Measurements from ENCODE around the gene SRGAP3.

The SRGAP3 gene

DNA sequence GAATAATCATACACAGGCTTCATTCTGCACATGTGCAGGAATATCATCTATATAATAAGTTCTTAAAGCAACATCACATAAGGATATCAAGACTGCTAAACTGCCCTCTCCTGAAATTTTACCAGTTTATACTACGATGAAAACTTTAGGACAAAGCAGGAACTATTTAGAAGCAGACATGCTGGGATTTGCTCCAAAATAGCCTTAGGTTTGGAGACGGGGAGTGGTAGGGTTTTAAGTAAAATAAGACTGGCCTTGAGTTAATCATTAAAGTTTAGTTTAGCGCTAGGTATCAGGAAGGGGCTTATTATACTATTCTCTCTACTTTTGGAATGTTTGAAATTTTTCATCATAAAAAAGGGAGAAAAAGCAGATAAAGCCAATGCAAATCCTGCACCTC, 115.8 kb downstream of the SRGAP3 start:
- Histone ChIP-seq H3K9me3 (ENCODE audit: insufficient read depth, low read length) (no peaks in the 10 kb centered on the region), H3K9ac (ENCODE audit: low read length) (no peak overlapping the region), H3K4me3 (ENCODE audit: low read length) (no peak overlapping the region), H4K20me1 (ENCODE audit: insufficient read depth, low read length) (no peaks in the 10 kb centered on the region), H2AFZ (ENCODE audit: low read depth, low read length) (no peak overlapping the region), H3K36me3 (replicated peaks; ENCODE audit: low read depth, low read length) (no peaks in the 10 kb centered on the region), H3K27ac (ENCODE audit: low read length) (no peak overlapping the region), H3K4me2 (ENCODE audit: low read length) (no peak overlapping the region), H3K79me2 (ENCODE audit: low read length) (no peaks in the 10 kb centered on the region), H3K27me3 (ENCODE audit: low read depth, low read length) (peaks cover 7% of the 10 kb centered on the region), H3K4me1 (ENCODE audit: low read length) (no peaks in the 10 kb centered on the region)
- no peak for TF ChIP-seq EZH2phosphoT487 (IDR thresholded peaks at IDR 0.05; ENCODE audit: low read depth)
- TF ChIP-seq, protein P1, sequence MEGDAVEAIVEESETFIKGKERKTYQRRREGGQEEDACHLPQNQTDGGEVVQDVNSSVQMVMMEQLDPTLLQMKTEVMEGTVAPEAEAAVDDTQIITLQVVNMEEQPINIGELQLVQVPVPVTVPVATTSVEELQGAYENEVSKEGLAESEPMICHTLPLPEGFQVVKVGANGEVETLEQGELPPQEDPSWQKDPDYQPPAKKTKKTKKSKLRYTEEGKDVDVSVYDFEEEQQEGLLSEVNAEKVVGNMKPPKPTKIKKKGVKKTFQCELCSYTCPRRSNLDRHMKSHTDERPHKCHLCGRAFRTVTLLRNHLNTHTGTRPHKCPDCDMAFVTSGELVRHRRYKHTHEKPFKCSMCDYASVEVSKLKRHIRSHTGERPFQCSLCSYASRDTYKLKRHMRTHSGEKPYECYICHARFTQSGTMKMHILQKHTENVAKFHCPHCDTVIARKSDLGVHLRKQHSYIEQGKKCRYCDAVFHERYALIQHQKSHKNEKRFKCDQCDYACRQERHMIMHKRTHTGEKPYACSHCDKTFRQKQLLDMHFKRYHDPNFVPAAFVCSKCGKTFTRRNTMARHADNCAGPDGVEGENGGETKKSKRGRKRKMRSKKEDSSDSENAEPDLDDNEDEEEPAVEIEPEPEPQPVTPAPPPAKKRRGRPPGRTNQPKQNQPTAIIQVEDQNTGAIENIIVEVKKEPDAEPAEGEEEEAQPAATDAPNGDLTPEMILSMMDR (IDR thresholded peaks at IDR 0.05; ENCODE audit: low read depth, low read length) = no peak

DNA sequence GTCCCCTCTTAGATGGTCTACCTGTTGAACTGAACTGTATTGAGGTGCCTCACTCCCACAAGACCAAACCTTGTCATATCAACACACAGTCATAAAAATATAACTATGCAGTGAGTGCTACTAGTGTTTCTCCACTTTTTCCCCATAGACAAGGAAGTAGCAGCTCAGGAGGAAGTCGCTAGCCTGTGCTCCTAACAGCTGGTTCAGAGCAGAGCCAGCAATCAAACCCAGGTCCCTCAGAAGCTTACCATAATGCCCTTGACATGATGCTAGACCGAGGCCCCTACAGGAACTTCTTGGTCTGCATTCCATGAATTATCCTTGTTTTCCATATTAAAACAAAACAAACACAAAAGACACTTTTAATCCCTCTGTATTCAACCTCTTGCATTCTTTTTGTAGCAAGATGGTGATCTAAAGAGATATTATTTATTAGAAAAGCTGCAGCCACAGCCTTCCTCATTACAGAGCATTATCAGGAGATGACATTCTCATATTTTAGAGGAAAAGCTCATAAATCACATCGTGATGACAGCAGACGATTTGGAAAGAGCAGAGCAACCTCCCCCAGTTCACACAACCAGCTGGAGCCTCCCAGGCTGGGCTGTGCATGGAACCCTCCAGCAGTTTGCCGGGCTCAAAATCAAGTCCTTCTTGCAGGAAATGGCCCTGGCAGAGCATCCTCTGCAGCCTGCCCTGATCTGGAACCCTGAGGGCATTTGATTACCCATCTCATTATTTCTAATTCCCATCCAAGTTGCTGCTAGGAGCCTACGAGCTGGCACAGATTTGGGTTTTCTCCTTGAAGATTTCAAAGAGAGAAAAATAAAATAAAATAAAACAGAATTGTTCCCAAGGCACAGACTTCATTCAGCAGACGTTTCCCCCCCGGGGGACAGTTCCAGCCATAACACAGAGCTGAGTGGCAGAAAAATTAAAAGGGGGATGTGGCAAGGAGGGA, 118.8 kb downstream of the SRGAP3 start:
- no peaks in the 10 kb centered on the region for H4K20me1 ChIP-seq (ENCODE audit: insufficient read depth, low read length)
- H3K36me3 ChIP-seq (replicated peaks; ENCODE audit: low read depth, low read length) = no peaks in the 10 kb centered on the region
- H2AFZ ChIP-seq (ENCODE audit: low read depth, low read length) = no peak overlapping the region
- no peak overlapping the region for H3K4me2 ChIP-seq (ENCODE audit: low read length)
- H3K9me3 ChIP-seq (ENCODE audit: insufficient read depth, low read length) = no peaks in the 10 kb centered on the region
- TF ChIP-seq EZH2phosphoT487 (IDR thresholded peaks at IDR 0.05; ENCODE audit: low read depth) = no peak
- TF ChIP-seq, protein P1 (IDR thresholded peaks at IDR 0.05; ENCODE audit: low read depth, low read length) = no peak
- no peaks in the 10 kb centered on the region for H3K4me1 ChIP-seq (ENCODE audit: low read length)
- H3K79me2 ChIP-seq (ENCODE audit: low read length) = no peaks in the 10 kb centered on the region
- peaks cover 7% of the 10 kb centered on the region for H3K27me3 ChIP-seq (ENCODE audit: low read depth, low read length)
- no peak overlapping the region for H3K27ac ChIP-seq (ENCODE audit: low read length)
- no peak overlapping the region for H3K4me3 ChIP-seq (ENCODE audit: low read length)
- no peak overlapping the region for H3K9ac ChIP-seq (ENCODE audit: low read length)

DNA sequence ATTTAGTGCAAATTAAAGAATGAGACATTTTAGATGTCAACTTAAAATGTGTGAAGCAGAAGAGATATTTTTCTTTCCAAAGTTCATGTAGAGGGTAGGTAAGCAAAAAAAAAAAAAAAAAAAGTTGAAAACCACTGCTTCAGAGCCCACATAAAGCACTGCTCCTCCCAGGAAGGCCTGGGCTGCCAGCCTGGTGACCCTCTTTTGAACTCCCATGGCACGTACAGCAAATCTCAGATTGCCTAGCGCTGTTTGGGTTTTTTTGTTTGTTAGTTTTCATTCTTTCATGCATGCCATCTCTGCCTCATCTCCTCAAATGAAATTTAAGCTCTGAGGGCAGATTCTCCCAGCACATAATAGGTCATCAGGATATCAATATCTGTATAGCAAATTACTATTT, 120.1 kb downstream of the SRGAP3 start:
- no peak overlapping the region for H2AFZ ChIP-seq (ENCODE audit: low read depth, low read length)
- H4K20me1 ChIP-seq (ENCODE audit: insufficient read depth, low read length) = no peaks in the 10 kb centered on the region
- TF ChIP-seq, protein P1 (IDR thresholded peaks at IDR 0.05; ENCODE audit: low read depth, low read length) = no peak
- TF ChIP-seq EZH2phosphoT487 (IDR thresholded peaks at IDR 0.05; ENCODE audit: low read depth) = no peak
- H3K4me3 ChIP-seq (ENCODE audit: low read length) = no peak overlapping the region
- H3K4me1 ChIP-seq (ENCODE audit: low read length) = no peaks in the 10 kb centered on the region
- H3K79me2 ChIP-seq (ENCODE audit: low read length) = no peaks in the 10 kb centered on the region
- no peak overlapping the region for H3K4me2 ChIP-seq (ENCODE audit: low read length)
- H3K27ac ChIP-seq (ENCODE audit: low read length) = no peak overlapping the region
- no peaks in the 10 kb centered on the region for H3K36me3 ChIP-seq (replicated peaks; ENCODE audit: low read depth, low read length)
- H3K27me3 ChIP-seq (ENCODE audit: low read depth, low read length) = peaks cover 7% of the 10 kb centered on the region
- H3K9ac ChIP-seq (ENCODE audit: low read length) = no peak overlapping the region
- H3K9me3 ChIP-seq (ENCODE audit: insufficient read depth, low read length) = no peaks in the 10 kb centered on the region

DNA sequence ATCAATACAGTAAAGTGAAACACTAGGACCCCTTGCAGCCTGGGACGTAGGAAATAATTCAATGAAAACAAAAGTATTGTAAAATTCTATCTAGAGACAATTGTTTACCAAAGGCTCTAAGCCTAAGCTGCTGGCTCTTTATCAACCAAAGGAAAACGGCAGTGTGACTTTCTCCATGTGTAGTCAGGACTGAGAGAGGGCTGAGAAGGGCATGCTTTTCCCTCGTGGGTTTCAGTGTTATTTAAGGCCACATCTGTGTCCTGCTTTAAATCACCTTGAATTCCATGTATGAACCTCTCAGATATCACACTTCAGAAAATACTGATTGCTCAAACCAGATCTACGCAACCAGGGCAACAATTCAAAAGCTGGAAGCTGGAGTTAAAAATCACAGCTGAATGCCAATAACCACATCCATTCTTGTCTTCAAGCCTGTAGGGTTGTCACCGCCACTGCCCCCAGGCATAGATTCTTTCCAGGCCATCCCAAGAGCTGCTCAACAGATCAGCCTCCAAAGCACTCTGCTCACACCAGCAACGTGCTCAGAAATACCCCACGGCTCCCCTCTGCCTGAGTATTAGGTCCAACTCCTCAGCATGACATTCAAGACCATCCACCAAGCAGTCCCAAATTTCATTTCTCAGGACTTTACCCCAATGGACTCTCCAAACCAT, 124.0 kb downstream of the SRGAP3 start:
- no peaks in the 10 kb centered on the region for H3K9me3 ChIP-seq (ENCODE audit: insufficient read depth, low read length)
- no peak overlapping the region for H2AFZ ChIP-seq (ENCODE audit: low read depth, low read length)
- no peaks in the 10 kb centered on the region for H4K20me1 ChIP-seq (ENCODE audit: insufficient read depth, low read length)
- H3K36me3 ChIP-seq (replicated peaks; ENCODE audit: low read depth, low read length) = no peaks in the 10 kb centered on the region
- H3K27me3 ChIP-seq (ENCODE audit: low read depth, low read length) = no peaks in the 10 kb centered on the region
- H3K4me2 ChIP-seq (ENCODE audit: low read length) = no peak overlapping the region
- TF ChIP-seq, protein P1 (IDR thresholded peaks at IDR 0.05; ENCODE audit: low read depth, low read length) = no peak
- TF ChIP-seq EZH2phosphoT487 (IDR thresholded peaks at IDR 0.05; ENCODE audit: low read depth) = no peak
- H3K4me3 ChIP-seq (ENCODE audit: low read length) = no peak overlapping the region
- no peaks in the 10 kb centered on the region for H3K4me1 ChIP-seq (ENCODE audit: low read length)
- H3K9ac ChIP-seq (ENCODE audit: low read length) = no peak overlapping the region
- no peaks in the 10 kb centered on the region for H3K79me2 ChIP-seq (ENCODE audit: low read length)
- H3K27ac ChIP-seq (ENCODE audit: low read length) = no peak overlapping the region

Data from OCI-LY3 (cell line).